Activated T-cell treated with anti-CD3 and anti-CD28 coated beads, Interleukin-2, amount 50 U/mL, for 72 hours (primary cell): Measurements from ENCODE around the gene RPH3AL. TPM values are rescaled to one million over a fixed set of nuclear protein-coding genes. Genes with fewer than 3 reads are reported as not detected.

Experiments used
- ATAC-seq, 2 donors: fragments of 150-1000 bp; cut with Tn5 transposase; replicated peaks in 1 of 2; 2 replicates each; pipeline ENCODE4 v1.10.0; 2021; ENCODE audit warnings: moderate library complexity in 2 of 2, mild to moderate bottlenecking in 1 of 2
- DNase-seq, 2 donors: peaks; one replicate each; pipeline ENCODE4 v3.0.0; 2021 to 2022; ENCODE audit warnings: mixed read lengths in 1 of 2
- H3K27ac Mint-ChIP-seq: one replicate; pipeline ENCODE4 v1.8.0; 2022; ENCODE audit warnings: mild to moderate bottlenecking, moderate library complexity, mixed read lengths
- H3K27me3 Mint-ChIP-seq: one replicate; pipeline ENCODE4 v1.8.0; 2022; ENCODE audit warnings: low read depth, mixed read lengths
- H3K36me3 Mint-ChIP-seq, 2 donors: one replicate each; pipeline ENCODE4 v1.8.0; 2022; ENCODE audit warnings: mixed read lengths in 2 of 2, mild to moderate bottlenecking in 1 of 2; ENCODE audit not compliant: insufficient read depth in 2 of 2
- H3K4me1 Mint-ChIP-seq: one replicate; pipeline ENCODE4 v1.8.0; 2022; ENCODE audit warnings: low read depth, mixed read lengths
- H3K4me3 Mint-ChIP-seq, 2 donors: one replicate each; pipeline ENCODE4 v1.8.0; 2022; ENCODE audit warnings: mild to moderate bottlenecking in 2 of 2, mixed read lengths in 2 of 2, moderate library complexity in 2 of 2
- H3K9me3 Mint-ChIP-seq, 2 donors: one replicate each; pipeline ENCODE4 v1.8.0; 2022; ENCODE audit warnings: mixed read lengths in 2 of 2
- total RNA-seq, 2 donors: library from RNA; stranded (reverse); gene quantifications; one replicate each; pipeline ENCODE4 v1.2.3, GENCODE V29; 2022

RPH3AL gene
- total RNA-seq, 2 donors from 2014 or later = 3.5 to 7.2 TPM

GRCh38 chr17:285751-286422, 66.7 kb downstream of the RPH3AL start:
- H3K4me1 Mint-ChIP-seq = no peaks in the 10 kb centered on the region
- no peak for ATAC-seq
- no peak for DNase-seq
- no peaks in the 10 kb centered on the region for H3K9me3 Mint-ChIP-seq
- no peak overlapping the region for H3K4me3 Mint-ChIP-seq
- no peak overlapping the region for H3K27ac Mint-ChIP-seq
- no peaks in the 10 kb centered on the region for H3K27me3 Mint-ChIP-seq
- H3K36me3 Mint-ChIP-seq = no peaks in the 10 kb centered on the region

- Mint-ChIP-seq H3K9me3 (no peaks in the 10 kb centered on the region), H3K4me1 (no peaks in the 10 kb centered on the region)
These were observed 67.8 kb downstream of the RPH3AL start for GRCh38 chr17:284676-285355.

GRCh38 chr17:283911-284675, 68.5 kb downstream of the RPH3AL start:
- Mint-ChIP-seq H3K36me3 (no peaks in the 10 kb centered on the region), H3K27me3 (no peaks in the 10 kb centered on the region), H3K4me3 (no peak overlapping the region), H3K27ac (no peak overlapping the region), H3K4me1 (no peaks in the 10 kb centered on the region), H3K9me3 (no peaks in the 10 kb centered on the region)
- ATAC-seq (no peak), DNase-seq (no peak)

More at GRCh38 chr17:284676-285355, 67.8 kb downstream of the RPH3AL start:
- ATAC-seq = no peak
- no peak overlapping the region for H3K27ac Mint-ChIP-seq
- H3K27me3 Mint-ChIP-seq = no peaks in the 10 kb centered on the region
- no peak overlapping the region for H3K4me3 Mint-ChIP-seq
- DNase-seq = no peak
- no peaks in the 10 kb centered on the region for H3K36me3 Mint-ChIP-seq

- no peaks in the 10 kb centered on the region for H3K9me3 Mint-ChIP-seq
- no peaks in the 10 kb centered on the region for H3K27me3 Mint-ChIP-seq
- no peaks in the 10 kb centered on the region for H3K36me3 Mint-ChIP-seq
- ATAC-seq (no peak), DNase-seq (no peak)
- H3K4me3 Mint-ChIP-seq = no peak overlapping the region
- H3K4me1 Mint-ChIP-seq = no peaks in the 10 kb centered on the region
- H3K27ac Mint-ChIP-seq = no peak overlapping the region
These were observed 69.4 kb downstream of the RPH3AL start for GRCh38 chr17:282912-283882.

- H3K27ac Mint-ChIP-seq = no peak overlapping the region
- DNase-seq = no peak
- no peaks in the 10 kb centered on the region for H3K27me3 Mint-ChIP-seq
- no peaks in the 10 kb centered on the region for H3K4me1 Mint-ChIP-seq
- no peak for ATAC-seq
- H3K36me3 Mint-ChIP-seq = no peaks in the 10 kb centered on the region
- H3K4me3 Mint-ChIP-seq = no peak overlapping the region
- H3K9me3 Mint-ChIP-seq = no peaks in the 10 kb centered on the region
These were observed 70.4 kb downstream of the RPH3AL start for GRCh38 chr17:282000-282911.

GRCh38 chr17:281365-281999, 71.1 kb downstream of the RPH3AL start:
- no peak overlapping the region for H3K27ac Mint-ChIP-seq
- no peaks in the 10 kb centered on the region for H3K27me3 Mint-ChIP-seq
- H3K4me3 Mint-ChIP-seq = no peak overlapping the region
- H3K36me3 Mint-ChIP-seq = no peaks in the 10 kb centered on the region
- DNase-seq (no peak), ATAC-seq (no peak)
- H3K4me1 Mint-ChIP-seq = no peaks in the 10 kb centered on the region
- no peaks in the 10 kb centered on the region for H3K9me3 Mint-ChIP-seq

GRCh38 chr17:280901-281300, 71.7 kb downstream of the RPH3AL start:
- no peaks in the 10 kb centered on the region for H3K4me1 Mint-ChIP-seq
- ATAC-seq (no peak), DNase-seq (no peak)
- H3K9me3 Mint-ChIP-seq = no peaks in the 10 kb centered on the region
- no peaks in the 10 kb centered on the region for H3K36me3 Mint-ChIP-seq
- H3K4me3 Mint-ChIP-seq = no peak overlapping the region
- no peaks in the 10 kb centered on the region for H3K27me3 Mint-ChIP-seq
- no peak overlapping the region for H3K27ac Mint-ChIP-seq

- H3K27ac Mint-ChIP-seq = no peak overlapping the region
- no peaks in the 10 kb centered on the region for H3K36me3 Mint-ChIP-seq
- H3K4me3 Mint-ChIP-seq = no peak overlapping the region
- no peaks in the 10 kb centered on the region for H3K27me3 Mint-ChIP-seq
- DNase-seq (no peak), ATAC-seq (no peak)
- H3K4me1 Mint-ChIP-seq = no peaks in the 10 kb centered on the region
- no peaks in the 10 kb centered on the region for H3K9me3 Mint-ChIP-seq
These were observed 72.4 kb downstream of the RPH3AL start for GRCh38 chr17:280216-280615.

GRCh38 chr17:279776-280175, 72.8 kb downstream of the RPH3AL start:
- no peak overlapping the region for H3K27ac Mint-ChIP-seq
- no peak overlapping the region for H3K4me3 Mint-ChIP-seq
- no peak for DNase-seq
- ATAC-seq = no peak
- H3K4me1 Mint-ChIP-seq = no peaks in the 10 kb centered on the region
- H3K9me3 Mint-ChIP-seq = no peaks in the 10 kb centered on the region
- H3K36me3 Mint-ChIP-seq = no peaks in the 10 kb centered on the region
- H3K27me3 Mint-ChIP-seq = no peaks in the 10 kb centered on the region

GRCh38 chr17:279331-279730, 73.3 kb downstream of the RPH3AL start:
- no peaks in the 10 kb centered on the region for H3K4me1 Mint-ChIP-seq
- DNase-seq (no peak), ATAC-seq (no peak)
- H3K27ac Mint-ChIP-seq = no peak overlapping the region
- no peaks in the 10 kb centered on the region for H3K36me3 Mint-ChIP-seq
- H3K27me3 Mint-ChIP-seq = no peaks in the 10 kb centered on the region
- no peak overlapping the region for H3K4me3 Mint-ChIP-seq
- no peaks in the 10 kb centered on the region for H3K9me3 Mint-ChIP-seq

- H3K4me3 Mint-ChIP-seq = no peak overlapping the region
- H3K27ac Mint-ChIP-seq = no peak overlapping the region
- no peaks in the 10 kb centered on the region for H3K36me3 Mint-ChIP-seq
- no peak for DNase-seq
- no peaks in the 10 kb centered on the region for H3K4me1 Mint-ChIP-seq
- no peaks in the 10 kb centered on the region for H3K9me3 Mint-ChIP-seq
- H3K27me3 Mint-ChIP-seq = no peaks in the 10 kb centered on the region
- ATAC-seq = no peak
These were observed 73.9 kb downstream of the RPH3AL start for GRCh38 chr17:278676-279059.
